Right ventricle myocardium inferior (tissue), 1 donor: ENCODE data around the gene TNFSF13. TPM values are rescaled to one million over a fixed set of nuclear protein-coding genes. Genes with fewer than 3 reads are reported as not detected.
A peak's percentile ranks its signal among the peaks of the same experiment; 100 is the strongest.

Source experiments
- ATAC-seq: fragments of 200-7000 bp; cut with Tn5 transposase; one replicate; pipeline ENCODE4 v1.9.1; 2020; ENCODE audit warnings: mild to moderate bottlenecking, moderate library complexity
- DNase-seq: peaks from one replicate; pipeline ENCODE4 v3.0.0; 2021; ENCODE audit errors: missing footprints
- intact Hi-C: fragments of 100-400 bp; cut with DNase I; formaldehyde crosslinking; loops from one replicate; pipeline ENCODE4 v1.11.0; 2022
- total RNA-seq: library from RNA; stranded (reverse); fragmentation: NEBNext Ultra II Directional; extraction: Animal tissue kit (Norgen Biotek cat#: 25700); gene quantifications from one replicate; pipeline ENCODE4 v1.2.1, GENCODE V29; 2021
- donor health status: DM: no; HTN: yes; CAD: no; lungs with severe emphysema.

Gene TNFSF13
- total RNA-seq, 1 donor from 2014 or later, result 13.5 TPM

GRCh38 chr17:7549401-7550055, 9.0 kb upstream of the TNFSF13 start:
- ATAC-seq, result peak; percentile 27
- intact Hi-C loops, result loop anchor here (1.0 to 5.0 kb wide), 2 partner anchors 9 to 62 kb away; partner anchors contain the start of gene TNFSF13
- DNase-seq, result no peak

GRCh38 chr17:7550344-7550743, 8.2 kb upstream of the TNFSF13 start:
- no peak for DNase-seq
- ATAC-seq, result no peak
- intact Hi-C loops, result no loop called here

GRCh38 chr17:7551396-7551795, 7.2 kb upstream of the TNFSF13 start:
- DNase-seq (no peak), ATAC-seq (no peak)
- intact Hi-C loops, result no loop called here

- no peak for ATAC-seq
- intact Hi-C loops, result no loop called here
- DNase-seq, result no peak
Observed at GRCh38 chr17:7552621-7553051, 5.9 kb upstream of the TNFSF13 start.

GRCh38 chr17:7553356-7553755, 5.2 kb upstream of the TNFSF13 start:
- ATAC-seq, result no peak
- intact Hi-C loops, result no loop called here

GRCh38 chr17:7555320-7555948, 3.1 kb upstream of the TNFSF13 start:
- ATAC-seq (no peak), DNase-seq (no peak)
- intact Hi-C loops, result no loop called here

More at GRCh38 chr17:7553356-7553755, 5.2 kb upstream of the TNFSF13 start:
- no peak for DNase-seq

GRCh38 chr17:7556627-7557026, 1.9 kb upstream of the TNFSF13 start:
- no peak for ATAC-seq
- intact Hi-C loops, result no loop called here
- DNase-seq, result no peak

GRCh38 chr17:7557147-7557764, 1.3 kb upstream of the TNFSF13 start:
- DNase-seq, result no peak
- no peak for ATAC-seq
- intact Hi-C loops, result no loop called here

- DNase-seq, result peak; percentile 94
- ATAC-seq, result peak; percentile 68
- intact Hi-C loops, result loop anchor here (1.0 to 2.0 kb wide), 2 partner anchors 9 to 73 kb away; partner anchors contain the start of genes POLR2A and TNFSF12
Observed at GRCh38 chr17:7557775-7558543, 591 bp upstream of the TNFSF13 start.

- DNase-seq (no peak), ATAC-seq (no peak)
- intact Hi-C loops, result loop anchor here (2.0 to 10.0 kb wide), 4 partner anchors 75 to 305 kb away; partner anchors contain the start of genes CTDNEP1, ELP5 and POLR2A
Observed at GRCh38 chr17:7559320-7560171, 996 bp downstream of the TNFSF13 start.

- intact Hi-C loops, result loop anchor here (1.0 to 10.0 kb wide), 4 partner anchors 46 to 306 kb away; partner anchors contain the start of genes CTDNEP1 and ELP5
- ATAC-seq (peak; percentile 27), DNase-seq (no peak)
Observed at GRCh38 chr17:7560172-7561027, 1.9 kb downstream of the TNFSF13 start.

- intact Hi-C loops, result loop anchor here (1.0 to 10.0 kb wide), 4 partner anchors 47 to 306 kb away; partner anchors contain the start of genes CTDNEP1 and ELP5
- ATAC-seq, result peak; percentile 72
- DNase-seq, result peak; percentile 94
Observed at GRCh38 chr17:7561028-7561575, 2.6 kb downstream of the TNFSF13 start.

- ATAC-seq (peak; percentile 88), DNase-seq (peak; percentile 96)
- intact Hi-C loops, result loop anchor here (1.0 to 10.0 kb wide), 4 partner anchors 47 to 307 kb away; partner anchors contain the start of genes CTDNEP1 and ELP5
Observed at GRCh38 chr17:7561589-7562207, 3.1 kb downstream of the TNFSF13 start, which contains the start of gene SENP3. TSS of gene SENP3 (plus strand) at chr17:7561919. CDS start at chr17:7563077, 1,158 bp downstream.

GRCh38 chr17:7562208-7562605, 3.7 kb downstream of the TNFSF13 start:
- intact Hi-C loops, result loop anchor here (10.0 kb wide), 1 partner anchor 307 kb away; the partner anchor contains the start of genes CTDNEP1 and ELP5
- ATAC-seq (no peak), DNase-seq (no peak)

- intact Hi-C loops, result loop anchor here (10.0 kb wide), 1 partner anchor 308 kb away; the partner anchor contains the start of genes CTDNEP1 and ELP5
- DNase-seq (no peak), ATAC-seq (no peak)
Observed at GRCh38 chr17:7563115-7563869, 4.7 kb downstream of the TNFSF13 start.
